HG02763 (cell line): ENCODE results near the gene RASA3.
"Not testable (repeated sequence)": the region's sequence is repeated elsewhere in the genome, so short reads cannot be mapped to it uniquely, and the experiment has no call there.

ENCODE experiments used
- ATAC-seq: cut with Tn5 transposase; IDR thresholded peaks from one replicate; pipeline ENCODE4 v1.9.1; 2021; ENCODE audit warnings: mild to moderate bottlenecking, moderate library complexity; ENCODE audit not compliant: unreplicated experiment

RASA3 gene, protein sequence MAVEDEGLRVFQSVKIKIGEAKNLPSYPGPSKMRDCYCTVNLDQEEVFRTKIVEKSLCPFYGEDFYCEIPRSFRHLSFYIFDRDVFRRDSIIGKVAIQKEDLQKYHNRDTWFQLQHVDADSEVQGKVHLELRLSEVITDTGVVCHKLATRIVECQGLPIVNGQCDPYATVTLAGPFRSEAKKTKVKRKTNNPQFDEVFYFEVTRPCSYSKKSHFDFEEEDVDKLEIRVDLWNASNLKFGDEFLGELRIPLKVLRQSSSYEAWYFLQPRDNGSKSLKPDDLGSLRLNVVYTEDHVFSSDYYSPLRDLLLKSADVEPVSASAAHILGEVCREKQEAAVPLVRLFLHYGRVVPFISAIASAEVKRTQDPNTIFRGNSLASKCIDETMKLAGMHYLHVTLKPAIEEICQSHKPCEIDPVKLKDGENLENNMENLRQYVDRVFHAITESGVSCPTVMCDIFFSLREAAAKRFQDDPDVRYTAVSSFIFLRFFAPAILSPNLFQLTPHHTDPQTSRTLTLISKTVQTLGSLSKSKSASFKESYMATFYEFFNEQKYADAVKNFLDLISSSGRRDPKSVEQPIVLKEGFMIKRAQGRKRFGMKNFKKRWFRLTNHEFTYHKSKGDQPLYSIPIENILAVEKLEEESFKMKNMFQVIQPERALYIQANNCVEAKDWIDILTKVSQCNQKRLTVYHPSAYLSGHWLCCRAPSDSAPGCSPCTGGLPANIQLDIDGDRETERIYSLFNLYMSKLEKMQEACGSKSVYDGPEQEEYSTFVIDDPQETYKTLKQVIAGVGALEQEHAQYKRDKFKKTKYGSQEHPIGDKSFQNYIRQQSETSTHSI

DNA sequence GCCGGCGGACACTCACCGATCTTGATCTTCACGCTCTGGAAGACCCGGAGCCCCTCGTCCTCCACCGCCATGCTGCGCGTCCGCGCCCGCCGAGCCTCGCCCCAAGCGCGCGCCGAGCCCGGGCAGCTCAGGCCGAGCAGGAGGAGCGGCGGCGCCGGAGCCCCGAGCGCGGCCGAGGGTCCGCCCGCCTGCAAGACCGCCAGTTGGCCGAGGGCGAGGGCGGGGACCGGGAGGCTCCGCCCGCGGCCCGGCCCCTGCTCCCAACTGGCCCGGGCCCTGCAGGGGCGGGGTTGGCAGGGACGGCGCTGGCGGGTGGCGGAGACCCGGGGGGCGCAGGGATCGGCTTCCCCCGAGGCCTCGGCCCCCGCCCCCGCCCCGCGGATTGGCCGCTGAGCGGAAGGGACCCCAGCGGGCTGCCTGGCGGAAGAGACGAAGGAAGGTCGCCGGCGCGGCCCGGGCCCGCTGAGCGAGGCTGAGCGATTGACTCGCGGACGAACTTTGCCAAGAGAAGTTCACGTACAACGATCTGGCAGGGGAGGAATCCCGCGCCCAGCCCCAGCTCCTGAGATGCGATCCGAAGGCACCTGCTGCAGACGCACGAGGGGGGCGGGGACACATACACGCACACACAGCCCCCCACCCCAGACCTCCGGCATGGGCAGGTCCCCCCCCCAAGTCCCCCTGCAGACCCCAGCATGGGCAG is at the start of gene RASA3:
TSS of gene RASA3 (minus strand) at position 205 of the 703 bp plus-strand sequence. CDS start at position 71, 134 bp downstream.
- ATAC-seq, result peak; percentile 58

DNA sequence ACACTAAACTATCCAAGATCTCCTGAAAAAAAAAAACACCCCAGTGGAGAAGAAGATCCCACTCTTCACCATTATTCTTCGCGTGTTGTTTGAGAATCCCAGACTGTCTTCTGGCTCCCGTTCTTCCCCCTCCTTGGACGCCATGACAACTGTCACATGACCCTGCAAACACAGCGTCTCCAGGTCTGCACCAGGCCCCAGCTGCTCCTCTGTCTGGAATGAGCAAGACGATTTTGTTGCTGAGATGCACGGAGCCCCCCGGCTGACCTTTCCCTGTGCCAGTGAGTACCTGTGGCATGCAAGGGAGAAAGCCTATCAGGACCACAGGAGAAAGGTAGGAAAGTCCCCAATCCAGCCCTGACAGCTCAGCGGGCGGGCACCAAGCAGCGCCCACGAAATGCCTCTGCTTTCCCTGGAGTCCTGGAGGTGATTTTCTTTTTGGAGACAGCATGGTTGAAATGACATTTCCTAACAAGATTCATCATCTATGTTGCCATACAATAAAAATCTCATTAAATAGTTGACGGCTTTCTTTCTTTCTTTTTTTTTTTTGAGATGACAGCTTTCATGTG is 46.8 kb upstream of the RASA3 start, which contains the start of gene CFAP97D2:
TSS of gene CFAP97D2 (plus strand) at position 171 of the 572 bp plus-strand sequence. CDS start at position 245, 74 bp downstream.
- ATAC-seq, result no peak

DNA sequence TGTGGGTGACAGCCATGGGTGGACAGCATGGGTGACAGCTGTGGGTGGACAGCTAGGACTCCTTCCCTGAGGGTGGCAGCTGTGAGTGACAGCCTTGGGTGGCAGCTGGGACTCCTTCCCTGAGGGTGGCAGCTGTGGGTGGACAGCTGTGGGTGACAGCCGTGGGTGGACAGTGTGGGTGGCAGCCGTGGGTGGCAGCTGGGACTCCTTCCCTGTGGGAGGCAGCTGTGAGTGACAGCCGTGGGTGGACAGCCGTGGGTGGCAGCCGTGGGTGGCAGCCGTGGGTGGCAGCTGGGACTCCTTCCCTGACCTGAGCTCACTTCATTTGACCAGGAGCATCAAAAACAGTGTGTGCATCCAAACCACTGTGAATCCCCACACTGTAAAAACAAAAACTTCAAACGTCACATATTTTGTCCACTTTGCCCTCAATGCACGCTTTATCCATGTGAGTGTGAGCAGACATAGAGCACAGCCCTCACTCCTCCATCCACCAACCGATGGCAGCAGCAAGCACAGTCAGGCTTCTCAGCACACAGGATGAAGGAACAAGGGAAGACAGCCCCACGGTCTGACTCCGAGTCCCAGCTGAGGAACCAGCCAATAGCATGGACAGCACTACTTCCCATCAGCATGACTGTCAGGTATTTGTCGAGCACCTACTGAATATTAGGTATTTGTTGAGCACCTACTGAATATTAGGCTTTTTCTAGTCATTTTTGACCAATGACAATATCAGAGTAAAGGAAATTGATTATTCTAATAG is 45.0 kb upstream of the RASA3 start:
- ATAC-seq, result no peak

DNA sequence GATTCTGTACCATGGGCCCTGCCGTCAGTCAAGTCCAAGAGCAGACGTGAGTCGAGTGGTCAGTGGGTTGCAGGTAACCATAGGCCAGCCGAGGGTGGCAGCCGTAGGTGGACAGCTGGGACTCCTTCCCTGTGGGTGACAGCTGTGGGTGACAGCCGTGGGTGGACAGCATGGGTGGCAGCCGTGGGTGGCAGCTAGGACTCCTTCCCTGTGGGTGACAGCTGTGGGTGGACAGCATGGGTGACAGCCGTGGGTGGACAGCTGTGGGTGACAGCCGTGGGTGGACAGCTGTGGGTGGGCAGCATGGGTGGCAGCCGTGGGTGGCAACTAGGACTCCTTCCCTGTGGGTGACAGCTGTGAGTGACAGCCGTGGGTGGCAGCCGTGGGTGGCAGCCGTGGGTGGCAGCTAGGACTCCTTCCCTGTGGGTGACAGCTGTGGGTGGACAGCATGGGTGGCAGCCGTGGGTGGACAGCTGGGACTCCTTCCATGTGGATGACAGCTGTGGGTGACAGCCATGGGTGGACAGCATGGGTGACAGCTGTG is 44.0 kb upstream of the RASA3 start:
- not testable (repeated sequence) for ATAC-seq

DNA sequence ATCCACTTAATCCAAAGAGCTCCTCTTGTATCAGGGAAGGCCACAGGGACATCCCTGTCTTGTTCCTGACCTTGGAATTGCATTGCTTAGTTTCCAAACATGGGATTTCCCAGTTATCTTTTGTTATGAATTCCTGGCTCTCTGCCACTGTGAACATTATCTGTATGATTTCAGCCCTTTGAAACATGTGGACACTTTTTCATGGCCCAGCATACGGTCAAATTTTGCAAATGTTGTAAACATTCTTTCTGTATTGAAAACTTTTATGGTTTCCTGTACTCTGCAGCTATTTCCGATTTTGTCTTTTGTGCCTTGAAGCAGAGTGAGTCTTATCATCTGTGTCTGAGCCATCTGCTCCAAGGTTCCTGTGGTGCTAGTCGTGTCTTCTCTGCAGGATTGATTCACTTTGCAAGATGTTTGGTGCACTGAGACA is 42.1 kb upstream of the RASA3 start:
- no peak for ATAC-seq

DNA sequence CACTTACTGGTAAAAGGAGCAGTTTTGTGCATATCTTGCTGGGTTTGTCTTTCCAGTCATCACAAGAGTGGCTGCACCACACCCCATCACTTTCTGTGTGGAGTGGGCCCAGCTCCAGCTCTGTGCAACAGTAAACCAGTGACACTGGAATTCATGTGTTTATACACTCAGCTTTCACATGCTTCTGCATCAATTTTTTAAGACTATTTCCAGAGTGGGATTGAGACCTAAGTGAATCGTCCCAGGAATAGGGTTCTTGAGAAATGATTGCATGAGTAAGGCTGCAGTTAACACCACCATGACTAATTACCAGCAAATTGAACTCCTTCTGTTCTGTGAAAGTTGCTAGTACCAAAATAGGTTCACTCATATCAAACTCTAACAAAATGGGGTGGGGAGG is 41.3 kb upstream of the RASA3 start:
- no peak for ATAC-seq

DNA sequence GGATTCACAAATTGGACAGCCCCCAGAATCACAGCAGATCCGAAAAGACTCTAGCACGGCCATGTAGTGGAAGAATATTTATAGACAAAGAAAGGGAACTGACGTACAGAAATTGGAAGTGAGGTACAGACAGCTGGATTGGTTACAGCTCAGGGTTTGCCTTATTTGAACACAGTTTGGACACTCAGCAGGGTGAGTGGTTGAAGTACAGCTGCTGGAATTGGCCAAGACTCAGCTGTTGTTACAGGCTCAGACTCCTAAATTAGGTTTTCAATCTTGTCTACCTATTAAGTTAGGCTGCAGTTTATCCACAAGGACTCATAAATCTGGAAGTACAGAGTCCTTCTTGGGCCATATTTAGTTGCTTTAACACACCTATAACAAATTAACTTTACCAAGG is 40.8 kb upstream of the RASA3 start:
- no peak for ATAC-seq

DNA sequence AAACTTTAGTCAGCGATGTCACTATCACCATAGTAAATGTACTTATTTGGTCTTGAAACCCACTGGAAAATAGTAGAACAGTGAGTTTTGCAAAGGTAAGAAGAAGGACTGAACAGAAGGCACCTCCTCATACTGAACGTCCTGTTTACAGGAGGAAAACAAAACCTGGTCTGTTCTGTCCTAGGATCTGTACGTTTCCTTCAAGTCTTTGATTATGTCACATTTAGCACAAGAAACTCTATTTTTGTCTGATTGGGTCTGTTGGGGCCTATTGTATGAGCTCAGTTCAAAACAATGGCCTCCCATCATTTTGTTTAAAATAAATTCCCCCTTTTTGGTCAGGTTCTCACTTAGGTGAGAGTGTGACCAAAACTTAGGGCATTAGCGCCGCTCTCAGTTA is 35.5 kb upstream of the RASA3 start:
- no peak for ATAC-seq

DNA sequence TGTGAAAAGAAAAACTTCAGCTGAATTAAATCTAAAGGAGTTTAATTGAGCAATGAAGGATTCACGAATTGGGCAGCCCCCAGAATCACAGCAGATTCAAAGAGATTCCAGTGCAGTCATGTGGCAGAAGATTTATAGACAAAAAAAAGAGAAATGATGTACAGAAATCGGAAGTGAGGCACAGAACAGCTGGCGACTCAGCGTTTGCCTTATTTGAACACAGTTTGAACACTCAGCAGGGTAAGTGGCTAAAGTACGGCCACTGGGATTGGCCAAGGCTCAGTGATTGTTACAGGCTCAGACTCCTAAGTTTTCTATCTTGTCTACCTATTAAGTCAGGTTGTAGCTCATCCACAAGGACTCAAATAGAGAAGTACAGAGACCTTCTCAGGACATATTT is 35.0 kb upstream of the RASA3 start:
- no peak for ATAC-seq

DNA sequence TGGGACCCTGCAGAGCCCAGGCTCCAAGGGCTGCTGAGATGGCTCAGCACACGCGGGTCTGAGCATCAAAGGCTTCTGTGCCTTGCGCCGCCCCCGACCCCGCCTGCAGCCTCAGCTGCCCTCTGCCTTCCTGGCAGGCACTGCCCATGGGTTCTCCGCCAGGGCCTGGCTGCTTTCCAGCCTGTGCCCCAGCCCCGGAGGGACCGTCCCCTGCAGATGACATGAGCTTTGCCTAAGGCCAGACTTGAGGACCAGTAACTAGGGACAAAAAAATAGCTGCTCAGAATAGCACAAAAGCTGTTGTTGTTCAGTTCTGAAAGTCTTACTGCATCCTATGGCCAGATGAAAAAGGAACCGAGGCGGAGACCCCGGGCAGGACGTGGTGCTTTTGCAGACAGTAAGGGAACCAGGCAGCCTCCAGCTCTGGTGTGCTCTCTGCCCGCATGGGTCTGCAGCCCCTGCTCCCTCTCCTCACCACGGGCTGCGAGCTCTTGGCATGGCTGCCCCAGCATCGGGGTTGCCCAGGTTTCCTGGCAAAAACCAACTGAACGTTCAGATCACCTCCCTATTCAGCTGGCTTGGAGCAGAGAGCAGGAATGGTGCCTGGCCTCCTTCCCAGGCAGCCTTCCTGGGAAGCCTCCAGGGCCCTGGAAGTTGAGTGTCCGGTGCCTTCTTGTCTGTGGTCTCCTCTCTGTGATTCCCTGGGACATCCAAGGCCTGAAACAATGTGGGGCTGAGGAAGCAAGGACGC is 34.1 kb upstream of the RASA3 start:
- ATAC-seq, result no peak

DNA sequence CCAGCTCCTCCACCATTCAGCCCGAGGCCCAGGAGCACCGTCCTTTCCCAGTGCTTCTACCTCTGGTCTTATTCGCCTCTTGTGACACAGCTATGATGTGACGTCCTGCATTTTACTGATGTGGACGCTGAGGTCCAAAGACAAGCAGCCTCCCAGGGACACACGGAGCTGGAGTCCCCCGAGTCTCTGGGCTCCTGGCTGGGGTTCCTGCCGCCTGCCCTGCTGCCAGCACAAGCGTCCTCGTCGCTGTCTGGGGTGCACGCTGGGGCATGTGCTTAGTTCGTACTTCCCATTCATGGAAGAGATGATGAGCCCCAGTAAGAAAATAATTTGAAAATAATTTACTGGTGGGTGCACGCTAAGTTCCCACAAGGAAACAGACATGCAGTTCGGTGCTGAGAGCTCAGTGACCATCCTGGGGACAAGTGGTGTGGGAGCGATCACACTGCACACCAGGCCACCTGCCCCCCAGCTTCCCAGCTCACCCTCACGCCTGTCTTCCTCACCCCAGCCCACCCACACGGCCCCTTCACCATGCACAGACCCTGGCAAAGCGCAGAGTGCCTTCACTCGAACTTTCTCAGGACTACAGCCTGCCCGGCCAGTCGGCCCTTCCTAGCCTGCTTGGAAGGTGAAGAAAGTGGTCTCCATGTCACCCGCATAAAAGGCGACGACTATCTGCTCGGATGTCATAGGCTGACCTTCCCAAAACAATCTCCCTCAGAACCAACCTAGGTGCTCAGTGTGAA is 32.4 kb upstream of the RASA3 start:
- ATAC-seq, result no peak

DNA sequence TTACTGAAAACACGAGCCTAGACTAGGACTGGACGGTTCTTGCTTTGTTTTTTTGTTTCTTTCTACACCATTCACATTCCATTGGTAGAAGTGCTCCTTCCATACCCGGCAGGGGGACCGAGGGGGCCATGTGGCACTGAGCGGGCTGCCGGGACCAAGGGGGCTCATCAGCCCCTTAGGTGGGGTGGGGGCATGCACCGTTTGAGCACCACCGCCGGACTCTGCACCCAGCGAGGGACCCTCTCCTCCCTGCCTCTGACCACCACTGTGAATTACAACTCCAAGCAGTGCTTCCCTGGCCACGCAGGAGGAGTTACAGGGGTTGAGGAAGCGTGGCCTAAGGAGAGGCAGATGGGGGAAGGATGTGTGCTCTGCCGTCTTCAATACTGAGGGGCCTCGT is 31.6 kb upstream of the RASA3 start:
- no peak for ATAC-seq

DNA sequence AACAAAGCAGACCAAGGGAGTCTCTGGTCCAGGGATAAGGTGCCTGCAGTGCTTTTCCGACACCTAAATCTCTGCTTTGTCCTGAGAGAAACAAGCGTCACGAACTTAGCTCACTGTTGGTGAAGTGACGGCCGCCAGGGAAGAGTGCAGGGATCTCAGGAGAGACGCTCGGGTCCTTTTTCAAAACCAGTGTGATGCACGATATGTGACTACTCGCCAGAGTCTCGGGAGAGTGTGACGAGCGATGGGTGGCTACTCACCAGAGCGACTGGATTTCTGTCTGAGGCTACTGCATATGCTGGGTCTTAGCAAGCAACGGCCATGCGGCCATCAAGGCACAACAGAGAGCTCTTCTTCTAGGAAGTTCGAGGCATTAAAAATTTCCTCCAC is 30.1 kb upstream of the RASA3 start:
- no peak for ATAC-seq

DNA sequence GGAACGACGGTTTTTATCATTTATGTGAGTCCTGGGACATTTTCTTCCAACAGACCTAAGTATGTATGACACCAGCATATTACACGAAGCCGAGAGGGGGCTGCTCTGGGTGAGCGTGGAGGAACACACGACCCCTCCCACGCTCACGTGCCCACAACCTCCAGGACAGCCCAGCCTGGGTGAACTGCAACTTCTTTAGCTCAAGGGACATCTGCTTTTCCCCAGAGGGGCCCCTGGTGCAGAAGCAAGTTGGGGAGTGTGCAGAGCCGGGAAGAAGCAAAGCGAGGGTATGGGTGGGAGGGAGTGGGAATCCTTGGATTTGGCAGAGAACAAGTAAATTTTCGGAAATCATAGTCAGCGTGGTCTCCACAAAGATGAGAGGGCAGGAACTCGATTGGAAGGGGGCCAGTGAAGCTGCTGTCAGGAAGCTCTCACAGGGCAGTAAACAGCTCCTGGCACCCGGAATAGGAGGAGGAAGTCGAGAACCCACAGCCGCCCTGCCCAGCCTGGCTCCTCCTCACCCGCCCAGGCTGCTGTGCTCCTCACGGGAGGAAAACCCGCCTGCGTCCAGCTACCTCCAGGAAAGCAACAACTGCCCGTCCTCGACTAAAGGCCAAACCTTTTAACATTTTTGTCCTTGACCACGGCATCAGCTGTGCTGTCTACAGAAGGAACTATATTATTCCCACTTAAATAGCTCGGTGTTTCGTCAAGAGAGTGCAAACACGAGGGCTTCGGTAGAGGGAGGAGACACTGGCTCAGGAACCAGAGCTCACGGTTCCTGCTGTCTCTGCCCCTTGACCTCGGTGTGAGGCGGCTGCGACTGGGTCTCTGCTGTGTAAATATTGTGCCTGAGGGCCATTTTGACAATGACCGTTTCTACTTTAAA is 29.5 kb upstream of the RASA3 start:
- ATAC-seq, result no peak

DNA sequence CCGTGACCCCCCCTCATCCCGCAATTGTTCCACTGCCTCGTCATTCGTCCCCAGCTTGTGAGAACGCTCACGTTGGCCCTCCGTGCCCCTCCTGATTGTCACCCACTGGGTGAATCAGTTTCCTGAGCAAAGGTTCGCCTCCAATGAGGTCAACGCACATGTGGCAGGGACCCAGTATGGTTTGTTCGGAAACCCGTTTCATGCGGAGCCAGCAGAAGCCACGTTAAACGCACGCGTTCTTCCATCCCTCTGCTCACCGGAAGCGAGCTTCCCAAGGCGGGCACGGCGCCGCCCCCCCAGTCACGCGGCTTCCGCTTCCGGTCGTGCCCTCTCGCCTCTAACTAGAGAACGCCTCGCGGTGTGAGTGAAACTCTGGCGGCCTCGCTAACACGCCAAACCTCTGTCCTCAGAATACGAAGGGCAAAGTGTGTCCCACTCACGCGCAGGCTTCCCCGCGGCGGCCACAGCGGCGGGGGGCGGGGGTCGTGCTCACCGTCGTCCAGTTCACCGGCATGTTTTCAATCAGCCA is 28.7 kb upstream of the RASA3 start:
- no peak for ATAC-seq

DNA sequence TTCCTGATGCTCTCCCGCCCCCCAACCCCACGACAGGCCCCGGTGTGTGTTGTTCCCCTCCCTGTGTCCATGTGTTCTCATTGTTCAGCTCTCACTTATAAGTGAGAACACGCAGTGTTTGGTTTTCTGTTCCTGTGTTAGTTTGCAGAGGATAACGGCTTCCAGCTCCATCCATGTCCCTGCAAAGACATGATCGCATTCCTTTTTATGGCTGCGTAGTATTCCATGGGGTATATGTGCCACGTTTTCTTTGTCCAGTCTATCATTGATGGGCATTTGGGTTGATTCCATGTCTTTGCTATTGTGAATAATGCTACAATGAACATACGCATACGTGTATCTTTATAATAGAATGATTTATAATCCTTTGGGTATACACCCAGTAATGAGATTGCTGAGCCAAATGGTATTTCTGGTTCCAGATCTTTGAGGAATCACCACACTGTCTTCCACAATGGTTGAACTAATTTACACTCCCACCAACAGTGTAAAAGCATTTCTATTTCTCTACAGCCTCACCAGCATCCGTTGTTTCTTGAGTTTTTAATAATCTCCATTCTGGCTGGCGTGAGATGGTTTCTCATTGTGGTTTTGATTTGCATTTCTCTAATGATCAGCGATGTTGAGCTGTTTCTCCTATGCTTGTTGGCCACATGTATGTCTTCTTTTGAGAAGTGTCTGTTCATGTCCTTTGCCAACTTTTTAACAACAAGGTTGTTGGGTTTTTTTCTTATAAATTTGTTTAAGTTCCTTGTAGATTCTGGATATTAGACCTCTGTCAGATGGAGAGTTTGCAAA is 26.6 kb upstream of the RASA3 start:
- not testable (repeated sequence) for ATAC-seq
